ENCODE results near the gene BRSK2. TPM values are rescaled to one million over a fixed set of nuclear protein-coding genes. Genes with fewer than 3 reads are reported as not detected.
A peak's percentile ranks its signal among the peaks of the same experiment; 100 is the strongest.

The BRSK2 gene
- total RNA-seq, 1 donor from 2014 or later, result 0.62 TPM

- ATAC-seq (no peak), DNase-seq (peak; percentile 34)
- H3K9me3 ChIP-seq, result no peaks in the 10 kb centered on the region
- H3K27ac ChIP-seq, result no peak overlapping the region
- H3K27me3 ChIP-seq (ENCODE audit: low read depth), result no peaks in the 10 kb centered on the region
- no peak for TF ChIP-seq CTCF (IDR thresholded peaks at IDR 0.05)
- H3K36me3 ChIP-seq, result peaks cover 25% of the 10 kb centered on the region
- no peak overlapping the region for H3K4me3 ChIP-seq
- intact Hi-C loops (cut with DNase I), result no loop called here
- H3K4me1 ChIP-seq, result peaks cover 73% of the 10 kb centered on the region
Measured at GRCh38 chr11:1484695-1485503, 95.2 kb downstream of the BRSK2 start.

- intact Hi-C loops (cut with DNase I), result no loop called here
- DNase-seq (peak; percentile 38), ATAC-seq (peak in 1 of 2 donors; percentile 2)
- TF ChIP-seq CTCF (IDR thresholded peaks at IDR 0.05), result no peak
- Histone ChIP-seq H3K27ac (peak overlapping the region; percentile 41), H3K9me3 (no peaks in the 10 kb centered on the region), H3K27me3 (ENCODE audit: low read depth) (no peaks in the 10 kb centered on the region), H3K4me3 (peak overlapping the region; percentile 39), H3K4me1 (peaks cover 73% of the 10 kb centered on the region), H3K36me3 (peaks cover 19% of the 10 kb centered on the region)
Measured at GRCh38 chr11:1485504-1485885, 95.8 kb downstream of the BRSK2 start.

GRCh38 chr11:1486054-1486825 lies 96.5 kb downstream of the BRSK2 start, which contains the start of gene MOB2:
TSS of gene MOB2 (minus strand) at chr11:1486779. CDS start at chr11:1486556, 223 bp downstream.
- TF ChIP-seq CTCF (IDR thresholded peaks at IDR 0.05), result no peak
- peak within 1 kb of the TSS; percentile 39 for H3K4me3 ChIP-seq
- H3K36me3 ChIP-seq, result peaks cover 12% of the 10 kb centered on the region
- peak within 1 kb of the TSS; percentile 41 for H3K27ac ChIP-seq
- intact Hi-C loops (cut with DNase I), result no loop called here
- DNase-seq (peak; percentile 63), ATAC-seq (peak; percentile 70 to 71)
- H3K4me1 ChIP-seq, result peaks cover 80% of the 10 kb centered on the region
- H3K9me3 ChIP-seq, result no peaks in the 10 kb centered on the region
- no peaks in the 10 kb centered on the region for H3K27me3 ChIP-seq (ENCODE audit: low read depth)

- Histone ChIP-seq H3K27me3 (ENCODE audit: low read depth) (no peaks in the 10 kb centered on the region), H3K36me3 (peaks cover 7% of the 10 kb centered on the region), H3K4me3 (no peak overlapping the region), H3K9me3 (no peaks in the 10 kb centered on the region), H3K27ac (no peak overlapping the region), H3K4me1 (peaks cover 76% of the 10 kb centered on the region)
- intact Hi-C loops (cut with DNase I), result no loop called here
- TF ChIP-seq CTCF (IDR thresholded peaks at IDR 0.05), result no peak
- peak; percentile 39 for DNase-seq
- no peak for ATAC-seq
Measured at GRCh38 chr11:1487091-1487850, 97.5 kb downstream of the BRSK2 start.

- H3K4me1 ChIP-seq, result peaks cover 76% of the 10 kb centered on the region
- TF ChIP-seq CTCF (IDR thresholded peaks at IDR 0.05), result no peak
- H3K4me3 ChIP-seq, result no peak overlapping the region
- H3K27me3 ChIP-seq (ENCODE audit: low read depth), result no peaks in the 10 kb centered on the region
- intact Hi-C loops (cut with DNase I), result no loop called here
- peaks cover 5% of the 10 kb centered on the region for H3K36me3 ChIP-seq
- H3K9me3 ChIP-seq, result no peaks in the 10 kb centered on the region
- H3K27ac ChIP-seq, result no peak overlapping the region
- DNase-seq (peak; percentile 45), ATAC-seq (no peak)
Measured at GRCh38 chr11:1487851-1488574, 98.3 kb downstream of the BRSK2 start.
